Astrocyte (in vitro differentiated cells and primary cell): ENCODE measurements around the gene STK31. TPM values are rescaled to one million over a fixed set of nuclear protein-coding genes. Genes with fewer than 3 reads are reported as not detected.

ENCODE experiments used
- DNase-seq: peaks from one replicate; pipeline ENCODE4 v3.0.0-alpha.2; 2010; ENCODE audit warnings: low read depth
- FAIRE-seq: peaks from 2 replicates; lab custom pipeline; 2011; peaks lifted over from hg19 to GRCh38; lab: Jason Lieb, UNC
- H2AFZ ChIP-seq: 2 replicates; pipeline ENCODE4 v1.6.0; 2012; ENCODE audit warnings: low read depth, low read length, inconsistent platforms
- H3K27ac ChIP-seq: 2 replicates; pipeline ENCODE4 v1.5.1; 2011; ENCODE audit warnings: low read depth, low read length, inconsistent platforms
- H3K27me3 ChIP-seq: 2 replicates; pipeline ENCODE4 v1.6.0; 2011; ENCODE audit warnings: low read length, inconsistent platforms; ENCODE audit not compliant: insufficient read depth
- H3K36me3 ChIP-seq: 2 replicates; pipeline ENCODE4 v1.5.1; 2011; ENCODE audit warnings: low read length, inconsistent platforms; ENCODE audit not compliant: insufficient read depth
- H3K4me1 ChIP-seq: 2 replicates; pipeline ENCODE4 v1.5.1; 2011; ENCODE audit warnings: low read length, inconsistent platforms; ENCODE audit not compliant: insufficient read depth
- H3K4me2 ChIP-seq: 2 replicates; pipeline ENCODE4 v1.6.0; 2012; ENCODE audit warnings: low read length, inconsistent platforms
- H3K4me3 ChIP-seq: 2 replicates; pipeline ENCODE4 v1.5.1; 2011; ENCODE audit warnings: low read depth, mild to moderate bottlenecking, low read length, inconsistent platforms; ENCODE audit not compliant: insufficient read depth
- H3K79me2 ChIP-seq: 2 replicates; pipeline ENCODE4 v1.6.0; 2012; ENCODE audit warnings: mild to moderate bottlenecking, low read length, inconsistent platforms; ENCODE audit not compliant: insufficient read depth
- H3K9ac ChIP-seq: 2 replicates; pipeline ENCODE4 v1.6.0; 2012; ENCODE audit warnings: mild to moderate bottlenecking, low read length, inconsistent platforms
- H3K9me3 ChIP-seq: 2 replicates; pipeline ENCODE4 v1.5.1; 2012; ENCODE audit warnings: low read depth, mild to moderate bottlenecking, low read length, inconsistent platforms; ENCODE audit not compliant: insufficient read depth
- H4K20me1 ChIP-seq: 2 replicates; pipeline ENCODE4 v1.6.0; 2012; ENCODE audit warnings: low read length, inconsistent platforms; ENCODE audit not compliant: insufficient read depth
- H3K27ac Mint-ChIP-seq: one replicate; pipeline ENCODE4 v1.8.0; 2021; ENCODE audit warnings: mild to moderate bottlenecking, mixed read lengths; ENCODE audit not compliant: unreplicated experiment
- H3K27me3 Mint-ChIP-seq: one replicate; pipeline ENCODE4 v1.8.0; 2021; ENCODE audit warnings: low read depth, mixed read lengths; ENCODE audit not compliant: unreplicated experiment
- H3K36me3 Mint-ChIP-seq: one replicate; pipeline ENCODE4 v1.8.0; 2021; ENCODE audit warnings: low read depth, mixed read lengths; ENCODE audit not compliant: unreplicated experiment
- H3K4me1 Mint-ChIP-seq: one replicate; pipeline ENCODE4 v1.8.0; 2021; ENCODE audit warnings: low read depth, mixed read lengths; ENCODE audit not compliant: unreplicated experiment
- H3K4me3 Mint-ChIP-seq: one replicate; pipeline ENCODE4 v1.8.0; 2021; ENCODE audit warnings: mild to moderate bottlenecking, moderate library complexity, mixed read lengths; ENCODE audit not compliant: unreplicated experiment
- H3K9me3 Mint-ChIP-seq: one replicate; pipeline ENCODE4 v1.8.0; 2021; ENCODE audit warnings: mild to moderate bottlenecking, mixed read lengths; ENCODE audit not compliant: unreplicated experiment
- EZH2 ChIP-seq: IDR thresholded peaks from 2 replicates; pipeline ENCODE4 v1.6.1; 2012; ENCODE audit warnings: mild to moderate bottlenecking, low read length, inconsistent platforms; ENCODE audit not compliant: insufficient read depth
- total RNA-seq: library from RNA; stranded (reverse); gene quantifications from 2 replicates; pipeline ENCODE4 v1.2.1, GENCODE V29; 2021
- TF ChIP-seq, protein P1 (sequence below): IDR thresholded peaks from 2 replicates; pipeline ENCODE4 v1.5.1; 2011; ENCODE audit warnings: low read depth, mild to moderate bottlenecking, inconsistent platforms, low read length, moderate library complexity; ENCODE audit not compliant: insufficient read depth

STK31 gene
- total RNA-seq, 1 donor from 2014 or later = 0.20 TPM

DNA sequence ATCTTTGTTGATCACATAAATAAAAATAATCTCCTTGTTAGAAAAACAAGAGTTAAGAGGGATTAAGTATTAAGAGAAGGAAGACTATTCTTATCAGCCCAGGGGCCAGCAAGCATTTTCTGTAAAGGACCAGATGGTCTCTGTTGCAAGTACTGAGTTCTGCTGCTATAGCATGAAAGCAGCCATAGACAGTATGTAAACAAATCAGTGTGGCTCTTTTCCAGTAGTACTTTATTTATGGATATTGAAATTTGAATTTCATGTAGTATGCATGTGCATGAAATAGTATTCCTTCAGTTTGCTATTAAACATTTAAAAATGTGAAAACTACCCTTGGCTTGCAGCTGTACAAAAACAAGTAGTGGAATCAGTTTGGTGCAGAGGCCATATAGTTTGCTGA is 81.7 kb downstream of the STK31 start:
- no peaks in the 10 kb centered on the region for H3K36me3 ChIP-seq
- Mint-ChIP-seq H3K36me3 (no peaks in the 10 kb centered on the region), H3K27ac (no peak overlapping the region), H3K27me3 (no peaks in the 10 kb centered on the region), H3K4me1 (no peaks in the 10 kb centered on the region), H3K4me3 (no peak overlapping the region), H3K9me3 (peaks cover 21% of the 10 kb centered on the region)
- no peak overlapping the region for H3K9ac ChIP-seq
- H4K20me1 ChIP-seq = no peaks in the 10 kb centered on the region
- H2AFZ ChIP-seq = no peak overlapping the region
- no peak overlapping the region for H3K4me3 ChIP-seq
- no peaks in the 10 kb centered on the region for H3K79me2 ChIP-seq
- no peak overlapping the region for H3K4me2 ChIP-seq
- H3K27ac ChIP-seq = no peak overlapping the region
- DNase-seq = no peak
- TF ChIP-seq, protein P1, sequence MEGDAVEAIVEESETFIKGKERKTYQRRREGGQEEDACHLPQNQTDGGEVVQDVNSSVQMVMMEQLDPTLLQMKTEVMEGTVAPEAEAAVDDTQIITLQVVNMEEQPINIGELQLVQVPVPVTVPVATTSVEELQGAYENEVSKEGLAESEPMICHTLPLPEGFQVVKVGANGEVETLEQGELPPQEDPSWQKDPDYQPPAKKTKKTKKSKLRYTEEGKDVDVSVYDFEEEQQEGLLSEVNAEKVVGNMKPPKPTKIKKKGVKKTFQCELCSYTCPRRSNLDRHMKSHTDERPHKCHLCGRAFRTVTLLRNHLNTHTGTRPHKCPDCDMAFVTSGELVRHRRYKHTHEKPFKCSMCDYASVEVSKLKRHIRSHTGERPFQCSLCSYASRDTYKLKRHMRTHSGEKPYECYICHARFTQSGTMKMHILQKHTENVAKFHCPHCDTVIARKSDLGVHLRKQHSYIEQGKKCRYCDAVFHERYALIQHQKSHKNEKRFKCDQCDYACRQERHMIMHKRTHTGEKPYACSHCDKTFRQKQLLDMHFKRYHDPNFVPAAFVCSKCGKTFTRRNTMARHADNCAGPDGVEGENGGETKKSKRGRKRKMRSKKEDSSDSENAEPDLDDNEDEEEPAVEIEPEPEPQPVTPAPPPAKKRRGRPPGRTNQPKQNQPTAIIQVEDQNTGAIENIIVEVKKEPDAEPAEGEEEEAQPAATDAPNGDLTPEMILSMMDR = no peak
- no peak for TF ChIP-seq EZH2
- no peak for FAIRE-seq
- H3K9me3 ChIP-seq = peaks cover 6% of the 10 kb centered on the region
- no peaks in the 10 kb centered on the region for H3K4me1 ChIP-seq
- no peaks in the 10 kb centered on the region for H3K27me3 ChIP-seq

- no peak for FAIRE-seq
- H3K4me2 ChIP-seq = no peak overlapping the region
Measured at GRCh38 chr7:23802720-23803397, 92.8 kb downstream of the STK31 start.

GRCh38 chr7:23804707-23805106 is 94.7 kb downstream of the STK31 start:
- Histone ChIP-seq H2AFZ (no peak overlapping the region), H3K4me2 (no peak overlapping the region), H3K27ac (no peak overlapping the region), H4K20me1 (no peaks in the 10 kb centered on the region), H3K9me3 (no peaks in the 10 kb centered on the region), H3K27me3 (no peaks in the 10 kb centered on the region), H3K36me3 (no peaks in the 10 kb centered on the region), H3K79me2 (no peaks in the 10 kb centered on the region), H3K4me1 (no peaks in the 10 kb centered on the region), H3K4me3 (no peak overlapping the region), H3K9ac (no peak overlapping the region)
- H3K27ac Mint-ChIP-seq = no peak overlapping the region
- H3K27me3 Mint-ChIP-seq = no peaks in the 10 kb centered on the region
- FAIRE-seq (no peak), DNase-seq (no peak)
- TF ChIP-seq, protein P1 = no peak
- no peak for TF ChIP-seq EZH2
- no peak overlapping the region for H3K4me3 Mint-ChIP-seq
- H3K4me1 Mint-ChIP-seq = no peaks in the 10 kb centered on the region
- no peaks in the 10 kb centered on the region for H3K36me3 Mint-ChIP-seq
- peaks cover 1% of the 10 kb centered on the region for H3K9me3 Mint-ChIP-seq

More at GRCh38 chr7:23802720-23803397, 92.8 kb downstream of the STK31 start:
- Mint-ChIP-seq H3K9me3 (peaks cover 3% of the 10 kb centered on the region), H3K4me1 (no peaks in the 10 kb centered on the region), H3K4me3 (no peak overlapping the region), H3K27me3 (no peaks in the 10 kb centered on the region), H3K27ac (no peak overlapping the region), H3K36me3 (no peaks in the 10 kb centered on the region)
- H3K4me1 ChIP-seq = no peaks in the 10 kb centered on the region
- no peaks in the 10 kb centered on the region for H3K27me3 ChIP-seq
- no peaks in the 10 kb centered on the region for H3K9me3 ChIP-seq
- H3K9ac ChIP-seq = no peak overlapping the region
- no peak overlapping the region for H3K4me3 ChIP-seq
- no peak for DNase-seq
- TF ChIP-seq, protein P1 = no peak
- no peak for TF ChIP-seq EZH2
- no peak overlapping the region for H3K27ac ChIP-seq
- no peaks in the 10 kb centered on the region for H4K20me1 ChIP-seq
- no peaks in the 10 kb centered on the region for H3K79me2 ChIP-seq
- no peaks in the 10 kb centered on the region for H3K36me3 ChIP-seq
- H2AFZ ChIP-seq = no peak overlapping the region
